Heart left ventricle (tissue), 13 donors: ENCODE data around the gene CMPK2.

Source experiments
- CTCF ChIP-seq, 12 donors: fragments of 200-600 bp; sonication (generic) in 4 of 12; IDR thresholded peaks; one replicate each; pipeline versions ENCODE4 v1.5.0 to v1.8.0; 2018 to 2022; ENCODE audit warnings: antibody characterized with exemption in 12 of 12, mild to moderate bottlenecking in 5 of 12
- POLR2A ChIP-seq, 2 donors: fragments of 450-650 bp; IDR thresholded peaks; one replicate each; pipeline ENCODE4 v1.6.1; 2017; ENCODE audit warnings: antibody characterized with exemption in 2 of 2, mild to moderate bottlenecking in 2 of 2, moderate library complexity in 2 of 2
- donor health status: ischemic (EF 13 %, LVEDD 7.1; RV severe dilation, severe dysfunction).
- donor health status: DM: no; HTN: yes; CAD: no.
- donor health status: DM: no; HTN: no; CAD: no.
- donor health status: ischemic (EF 25% LVEDD 6.9; RV normal size, moderate dysfunction).
- donor health status: ischemic (EF 25% LVEDD 5.7; RV mildly dilated, moderate dysfunction).
- donor health status: ischemic (EF 35%, LVEDD 5.7; RV mildly dilated, moderate dysfunction).
- donor health status: nonischemic (EF 11% LVEDD 7.7; RV severe dilation, severe dysfunction).
- donor health status: DM: yes; HTN: yes; CAD: no.
- donor health status: PGD.
- donor health status: ischemic (EF 29% LVEDD 5.4; RV normal size, mild dysfunction).
- donor health status: nonischemic (EF 23%, LVEDD 6.1; RV moderate dilation, normal function).

GRCh38 chr2:6814312-6814711, 51.4 kb downstream of the CMPK2 start:
- TF ChIP-seq CTCF (IDR thresholded peaks at IDR 0.05) = no peak
- TF ChIP-seq POLR2A (IDR thresholded peaks at IDR 0.05) = no peak
